ENCODE measurements around the gene NCR1. TPM values are rescaled to one million over a fixed set of nuclear protein-coding genes. Genes with fewer than 3 reads are reported as not detected.

The NCR1 gene
- polyA plus RNA-seq, 2 of the 4 experiments (the other 2 are of a cell fraction): not detected

DNA sequence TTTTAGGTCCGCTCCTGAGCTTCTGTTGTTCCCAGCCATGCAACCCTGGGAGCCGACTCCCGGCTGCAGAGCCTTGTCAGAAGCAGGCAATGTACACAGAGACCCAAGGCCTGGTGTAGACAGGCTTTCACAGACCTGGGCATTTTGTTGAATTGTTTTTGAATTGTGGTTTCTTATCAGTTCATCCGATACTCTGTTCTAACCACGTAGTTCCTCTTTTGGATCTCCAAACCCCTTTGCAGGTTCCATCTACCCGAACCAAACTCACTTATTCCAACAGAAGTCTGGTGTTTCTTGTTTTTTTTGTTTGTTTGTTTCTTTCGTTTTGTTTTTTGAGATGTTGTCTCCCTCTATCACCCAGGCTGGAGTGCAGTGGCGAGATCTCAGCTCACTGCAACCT lies 53.9 kb downstream of the NCR1 start:
- Histone ChIP-seq H3K4me3 (no peak overlapping the region), H3K27ac (no peak overlapping the region), H3K9me3 (no peaks in the 10 kb centered on the region), H3K4me2 (no peak overlapping the region), H3K4me1 (no peaks in the 10 kb centered on the region)
- ChIA-PET CTCF (interaction anchor here (0.7 to 1.5 kb wide), 3 partner anchors 12 to 307 kb away, joined by 3 to 4 read pairs (median 3); partner anchors contain the start of gene NLRP7), POLR2A (no interaction called here)
- FAIRE-seq (no peak), DNase-seq (ENCODE audit: low read depth in 1 of 2, low spot score in 1 of 2) (no peak), ATAC-seq (0 out of 6 replicates have a peak, but pooled peaks of 1 of the 2 experiments have one; percentile 34)
- 67% methylated on average over 8 of the region's 8 CpGs for WGBS (ENCODE audit: missing lambda C conversion rate)
- TF ChIP-seq GATA3 (IDR thresholded peaks at IDR 0.05; ENCODE audit: borderline replicate concordance): no peak
- TF ChIP-seq, protein P1, sequence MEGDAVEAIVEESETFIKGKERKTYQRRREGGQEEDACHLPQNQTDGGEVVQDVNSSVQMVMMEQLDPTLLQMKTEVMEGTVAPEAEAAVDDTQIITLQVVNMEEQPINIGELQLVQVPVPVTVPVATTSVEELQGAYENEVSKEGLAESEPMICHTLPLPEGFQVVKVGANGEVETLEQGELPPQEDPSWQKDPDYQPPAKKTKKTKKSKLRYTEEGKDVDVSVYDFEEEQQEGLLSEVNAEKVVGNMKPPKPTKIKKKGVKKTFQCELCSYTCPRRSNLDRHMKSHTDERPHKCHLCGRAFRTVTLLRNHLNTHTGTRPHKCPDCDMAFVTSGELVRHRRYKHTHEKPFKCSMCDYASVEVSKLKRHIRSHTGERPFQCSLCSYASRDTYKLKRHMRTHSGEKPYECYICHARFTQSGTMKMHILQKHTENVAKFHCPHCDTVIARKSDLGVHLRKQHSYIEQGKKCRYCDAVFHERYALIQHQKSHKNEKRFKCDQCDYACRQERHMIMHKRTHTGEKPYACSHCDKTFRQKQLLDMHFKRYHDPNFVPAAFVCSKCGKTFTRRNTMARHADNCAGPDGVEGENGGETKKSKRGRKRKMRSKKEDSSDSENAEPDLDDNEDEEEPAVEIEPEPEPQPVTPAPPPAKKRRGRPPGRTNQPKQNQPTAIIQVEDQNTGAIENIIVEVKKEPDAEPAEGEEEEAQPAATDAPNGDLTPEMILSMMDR (IDR thresholded peaks at IDR 0.05): no peak
- TF ChIP-seq, protein P2, sequence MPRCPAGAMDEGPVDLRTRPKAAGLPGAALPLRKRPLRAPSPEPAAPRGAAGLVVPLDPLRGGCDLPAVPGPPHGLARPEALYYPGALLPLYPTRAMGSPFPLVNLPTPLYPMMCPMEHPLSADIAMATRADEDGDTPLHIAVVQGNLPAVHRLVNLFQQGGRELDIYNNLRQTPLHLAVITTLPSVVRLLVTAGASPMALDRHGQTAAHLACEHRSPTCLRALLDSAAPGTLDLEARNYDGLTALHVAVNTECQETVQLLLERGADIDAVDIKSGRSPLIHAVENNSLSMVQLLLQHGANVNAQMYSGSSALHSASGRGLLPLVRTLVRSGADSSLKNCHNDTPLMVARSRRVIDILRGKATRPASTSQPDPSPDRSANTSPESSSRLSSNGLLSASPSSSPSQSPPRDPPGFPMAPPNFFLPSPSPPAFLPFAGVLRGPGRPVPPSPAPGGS (IDR thresholded peaks at IDR 0.05): no peak
- TF ChIP-seq NFE2L2 (conservative IDR thresholded peaks at IDR 0.05; ENCODE audit: low read length): no peak
- TF ChIP-seq EP300 (IDR thresholded peaks at IDR 0.05): no peak
- TF ChIP-seq CBX2 (IDR thresholded peaks at IDR 0.05; ENCODE audit: borderline replicate concordance, low read depth): no peak
- no peak for TF ChIP-seq SREBF2 (IDR thresholded peaks at IDR 0.05)
- no peak for TF ChIP-seq ZSCAN20 (CRISPR knock-in tag; IDR thresholded peaks at IDR 0.05)
- no peak for TF ChIP-seq HEYL (CRISPR knock-in tag; IDR thresholded peaks at IDR 0.05)
- no peak for TF ChIP-seq ZFP36 (IDR thresholded peaks at IDR 0.05; ENCODE audit: borderline replicate concordance, partially characterized antibody)
- TF ChIP-seq ZNF302 (CRISPR knock-in tag; IDR thresholded peaks at IDR 0.05): no peak
- TF ChIP-seq RAD21 (conservative IDR thresholded peaks at IDR 0.05 in 1 of 2, IDR thresholded peaks at IDR 0.05 in 1 of 2): no peak
- TF ChIP-seq KDM5A (IDR thresholded peaks at IDR 0.05): no peak
- no peak for TF ChIP-seq CBX8 (IDR thresholded peaks at IDR 0.05)
- no peak for TF ChIP-seq RCOR1 (IDR thresholded peaks at IDR 0.05; ENCODE audit: low read depth, low read length)
- no peak for TF ChIP-seq KDM1A (IDR thresholded peaks at IDR 0.05; ENCODE audit: low read depth)
- TF ChIP-seq FOSL2 (IDR thresholded peaks at IDR 0.05): no peak
- TF ChIP-seq FOSL2 (CRISPR knock-in tag; IDR thresholded peaks at IDR 0.05): no peak

Small RNA genes within 50 kb of the gene (small RNA-seq; reads per million reads assigned to genes)
- gene AC011476.8: 0 reads per million in 6 experiments
- 0 to 9.5 (median 4.4) reads per million in 6 experiments for gene RNU6-222P

Other genes with a start within 250 kb of the NCR1 start
- gene LILRB4, start 243.2 kb upstream of the NCR1 start, polyA plus RNA-seq (2011; rRNA removed): not detected in 2 replicates
- gene LILRB4, start 243.2 kb upstream of the NCR1 start, polyA plus RNA-seq (2017; fragmentation: RNase III; extraction: RNeasy Plus Mini Kit Qiagen cat#74134 plus additional on column Dnase treatment): not detected in 3 replicates
- gene KIR3DL3, start 181.7 kb upstream of the NCR1 start, polyA plus RNA-seq (2011; rRNA removed): not detected in 2 replicates
- not detected in 3 replicates for gene KIR3DL3, start 181.7 kb upstream of the NCR1 start, polyA plus RNA-seq (2017; fragmentation: RNase III; extraction: RNeasy Plus Mini Kit Qiagen cat#74134 plus additional on column Dnase treatment)
- gene KIR2DL3, start 167.6 kb upstream of the NCR1 start, polyA plus RNA-seq (2011; rRNA removed): not detected in 2 replicates
- gene KIR2DL3, start 167.6 kb upstream of the NCR1 start, polyA plus RNA-seq (2017; fragmentation: RNase III; extraction: RNeasy Plus Mini Kit Qiagen cat#74134 plus additional on column Dnase treatment): not detected in 3 replicates
- gene KIR2DL1, start 136.4 kb upstream of the NCR1 start, polyA plus RNA-seq (2011; rRNA removed): not detected in 2 replicates
- not detected in 3 replicates for gene KIR2DL1, start 136.4 kb upstream of the NCR1 start, polyA plus RNA-seq (2017; fragmentation: RNase III; extraction: RNeasy Plus Mini Kit Qiagen cat#74134 plus additional on column Dnase treatment)
- gene KIR2DL4, start 102.5 kb upstream of the NCR1 start, polyA plus RNA-seq (2011; rRNA removed): not detected in 2 replicates
- gene KIR2DL4, start 102.5 kb upstream of the NCR1 start, polyA plus RNA-seq (2017; fragmentation: RNase III; extraction: RNeasy Plus Mini Kit Qiagen cat#74134 plus additional on column Dnase treatment): not detected in 3 replicates
- gene KIR3DL1, start 89.7 kb upstream of the NCR1 start, polyA plus RNA-seq (2011; rRNA removed): not detected in 2 replicates
- gene KIR3DL1, start 89.7 kb upstream of the NCR1 start, polyA plus RNA-seq (2017; fragmentation: RNase III; extraction: RNeasy Plus Mini Kit Qiagen cat#74134 plus additional on column Dnase treatment): not detected in 3 replicates
- gene KIR2DS4, start 73.5 kb upstream of the NCR1 start, polyA plus RNA-seq (2011; rRNA removed): not detected in 2 replicates
- not detected in 3 replicates for gene KIR2DS4, start 73.5 kb upstream of the NCR1 start, polyA plus RNA-seq (2017; fragmentation: RNase III; extraction: RNeasy Plus Mini Kit Qiagen cat#74134 plus additional on column Dnase treatment)
- gene KIR3DL2, start 55.7 kb upstream of the NCR1 start, polyA plus RNA-seq (2011; rRNA removed): not detected in 2 replicates
- gene KIR3DL2, start 55.7 kb upstream of the NCR1 start, polyA plus RNA-seq (2017; fragmentation: RNase III; extraction: RNeasy Plus Mini Kit Qiagen cat#74134 plus additional on column Dnase treatment): not detected in 3 replicates
- gene FCAR, start 31.9 kb upstream of the NCR1 start, polyA plus RNA-seq (2011; rRNA removed): not detected in 2 replicates
- not detected in 3 replicates for gene FCAR, start 31.9 kb upstream of the NCR1 start, polyA plus RNA-seq (2017; fragmentation: RNase III; extraction: RNeasy Plus Mini Kit Qiagen cat#74134 plus additional on column Dnase treatment)
- not detected in 2 replicates for gene NLRP7, start 41.4 kb downstream of the NCR1 start, polyA plus RNA-seq (2011; rRNA removed)
- gene NLRP7, start 41.4 kb downstream of the NCR1 start, polyA plus RNA-seq (2017; fragmentation: RNase III; extraction: RNeasy Plus Mini Kit Qiagen cat#74134 plus additional on column Dnase treatment): not detected in 3 replicates
- gene NLRP2, start 60.2 kb downstream of the NCR1 start, polyA plus RNA-seq (2011; rRNA removed): 53.3 and 83.2 TPM in 2 replicates
- gene NLRP2, start 60.2 kb downstream of the NCR1 start, polyA plus RNA-seq (2017; fragmentation: RNase III; extraction: RNeasy Plus Mini Kit Qiagen cat#74134 plus additional on column Dnase treatment): 37.2 to 40.8 TPM (median 38.8 TPM) in 3 replicates
- 0.08 and 0.17 TPM in 2 replicates for gene GP6, start 132.1 kb downstream of the NCR1 start, polyA plus RNA-seq (2011; rRNA removed)
- 0.08 to 0.12 TPM in 2 of 3 replicates, not detected in the other for gene GP6, start 132.1 kb downstream of the NCR1 start, polyA plus RNA-seq (2017; fragmentation: RNase III; extraction: RNeasy Plus Mini Kit Qiagen cat#74134 plus additional on column Dnase treatment)
- gene RDH13, start 157.0 kb downstream of the NCR1 start, polyA plus RNA-seq (2011; rRNA removed): 10.6 and 10.7 TPM in 2 replicates
- gene RDH13, start 157.0 kb downstream of the NCR1 start, polyA plus RNA-seq (2017; fragmentation: RNase III; extraction: RNeasy Plus Mini Kit Qiagen cat#74134 plus additional on column Dnase treatment): 11.3 to 13.0 TPM (median 12.8 TPM) in 3 replicates
- 3.8 and 5.3 TPM in 2 replicates for gene EPS8L1, start 169.7 kb downstream of the NCR1 start, polyA plus RNA-seq (2011; rRNA removed)
- 3.5 to 3.8 TPM (median 3.7 TPM) in 3 replicates for gene EPS8L1, start 169.7 kb downstream of the NCR1 start, polyA plus RNA-seq (2017; fragmentation: RNase III; extraction: RNeasy Plus Mini Kit Qiagen cat#74134 plus additional on column Dnase treatment)
- 18.0 and 22.0 TPM in 2 replicates for gene PPP1R12C, start 211.5 kb downstream of the NCR1 start, polyA plus RNA-seq (2011; rRNA removed)
- 62.1 to 70.3 TPM (median 70.2 TPM) in 3 replicates for gene PPP1R12C, start 211.5 kb downstream of the NCR1 start, polyA plus RNA-seq (2017; fragmentation: RNase III; extraction: RNeasy Plus Mini Kit Qiagen cat#74134 plus additional on column Dnase treatment)
- gene TNNT1, start 243.1 kb downstream of the NCR1 start, polyA plus RNA-seq (2011; rRNA removed): 73.0 and 140 TPM in 2 replicates
- gene TNNT1, start 243.1 kb downstream of the NCR1 start, polyA plus RNA-seq (2017; fragmentation: RNase III; extraction: RNeasy Plus Mini Kit Qiagen cat#74134 plus additional on column Dnase treatment): 118 to 155 TPM (median 155 TPM) in 3 replicates

Data from A549 (cell line).